HCT116 (cell line): ENCODE measurements around the gene ITGA11. TPM values are rescaled to one million over a fixed set of nuclear protein-coding genes. Genes with fewer than 3 reads are reported as not detected.

Experiments
- ATAC-seq: fragments of 200-7000 bp; cut with Tn5 transposase; 2 replicates; pipeline ENCODE4 v1.9.1; 2020; ENCODE audit warnings: mild to moderate bottlenecking, moderate library complexity
- BruUV-seq: library from RNA; stranded (reverse); fragments of 400-500 nt; replicated peaks from 2 replicates; lab custom pipeline; 2021; lab: Mats Ljungman, UMichigan
- CTCF ChIA-PET: fragments of 300-600 bp; sonication (Branson Sonifier 250); formaldehyde crosslinking; loops from one replicate; lab custom pipeline; 2021; ENCODE audit warnings: antibody characterized with exemption; lab: Charles Lee
- POLR2A ChIA-PET: fragments of 300-600, 350-600 bp; sonication (Branson Sonifier 250); formaldehyde crosslinking; loops from one replicate; lab custom pipeline; 2021; ENCODE audit warnings: antibody characterized with exemption; lab: Charles Lee
- RAD21 ChIA-PET, 2 experiments: fragments of 300-600 bp; sonication (Branson Sonifier 250); formaldehyde crosslinking; loops; one replicate each; lab custom pipeline; 2023; ENCODE audit warnings: low total read pairs in 2 of 2; ENCODE audit not compliant: uncharacterized antibody in 2 of 2, unreplicated experiment in 2 of 2, low non-redundant PET in 1 of 2; lab: Charles Lee
- DNase-seq: peaks from one replicate; pipeline ENCODE4 v3.0.0-alpha.2; 2010; ENCODE audit warnings: low read depth, low spot score
- H2AFZ ChIP-seq: fragments of 200-600 bp; shearing (Covaris generic), sonication (generic); 2 replicates; pipeline ENCODE4 v1.6.1; 2017; ENCODE audit warnings: low read depth, mixed run types, mixed read lengths, antibody characterized with exemption, low read length; ENCODE audit not compliant: poor library complexity, severe bottlenecking
- H3K27ac ChIP-seq: 2 replicates; pipeline ENCODE4 v1.5.1; 2012; ENCODE audit warnings: low read depth, low read length
- H3K27me3 ChIP-seq: fragments of 200-600 bp; sonication (generic); 2 replicates; pipeline ENCODE4 v1.6.1; 2016; ENCODE audit warnings: mixed run types, low read length, mixed read lengths; ENCODE audit not compliant: insufficient read depth
- H3K36me3 ChIP-seq, 2 experiments: fragments of 200-500 bp in 1 of 2; fragments of 200-600 bp in 1 of 2; sonication (Bioruptor generic) in 1 of 2; sonication (generic) in 1 of 2; 2 replicates each; pipeline versions ENCODE4 v1.5.1 to v1.6.1; 2014 to 2016; ENCODE audit warnings: low read length in 2 of 2, inconsistent platforms in 1 of 2, mixed read lengths in 1 of 2, mixed run types in 1 of 2; ENCODE audit not compliant: insufficient read depth in 2 of 2, control insufficient read depth in 1 of 2
- H3K4me1 ChIP-seq, 2 experiments: fragments of 200-600 bp in 1 of 2; sonication (generic) in 1 of 2; 2 replicates each; pipeline versions ENCODE4 v1.5.1 to v1.6.1; 2012 to 2017; ENCODE audit warnings: low read length in 2 of 2, inconsistent platforms in 1 of 2, mild to moderate bottlenecking in 1 of 2, mixed read lengths in 1 of 2, mixed run types in 1 of 2, moderate library complexity in 1 of 2; ENCODE audit not compliant: insufficient read depth in 2 of 2, control insufficient read depth in 1 of 2
- H3K4me2 ChIP-seq: fragments of 200-600 bp; sonication (generic); 2 replicates; pipeline ENCODE4 v1.6.1; 2017; ENCODE audit warnings: mixed run types, low read length, mixed read lengths
- H3K4me3 ChIP-seq, 2 experiments: fragments of 200-600 bp in 1 of 2; sonication (generic) in 1 of 2; replicated peaks in 1 of 2; 2 replicates each; pipeline ENCODE4 v1.5.1; 2011 to 2016; ENCODE audit warnings: low read length in 2 of 2, control low read depth in 1 of 2, low read depth in 1 of 2, mild to moderate bottlenecking in 1 of 2, mixed read lengths in 1 of 2, mixed run types in 1 of 2
- H3K79me2 ChIP-seq: fragments of 200-600 bp; sonication (generic); 2 replicates; pipeline ENCODE4 v1.6.1; 2017; ENCODE audit warnings: mild to moderate bottlenecking, mixed run types, low read length, moderate library complexity, mixed read lengths; ENCODE audit not compliant: insufficient read depth
- H3K9ac ChIP-seq: fragments of 200-600 bp; sonication (generic); 2 replicates; pipeline ENCODE4 v1.6.1; 2016; ENCODE audit warnings: low read length, mixed read lengths
- H3K9me2 ChIP-seq: fragments of 200-600 bp; sonication (generic), shearing (Covaris generic); 2 replicates; pipeline ENCODE4 v1.6.1; 2017; ENCODE audit warnings: mixed run types, mild to moderate bottlenecking, moderate library complexity; ENCODE audit not compliant: insufficient read depth
- H3K9me3 ChIP-seq, 2 experiments: fragments of 200-500 bp in 1 of 2; fragments of 200-600 bp in 1 of 2; sonication (Bioruptor generic) in 1 of 2; sonication (generic) in 1 of 2; 2 replicates each; pipeline ENCODE4 v1.6.1; 2014 to 2017; ENCODE audit warnings: low read length in 2 of 2, mixed read lengths in 2 of 2, inconsistent platforms in 1 of 2, low read depth in 1 of 2, mild to moderate bottlenecking in 1 of 2, mixed run types in 1 of 2, moderate library complexity in 1 of 2; ENCODE audit not compliant: control insufficient read depth in 1 of 2, insufficient read depth in 1 of 2
- H4K20me1 ChIP-seq: fragments of 200-600 bp; sonication (generic), shearing (Covaris generic); 2 replicates; pipeline ENCODE4 v1.6.1; 2017; ENCODE audit warnings: mixed run types, mild to moderate bottlenecking, moderate library complexity; ENCODE audit not compliant: insufficient read depth
- ATF3 ChIP-seq: IDR thresholded peaks from 2 replicates; pipeline ENCODE4 v1.6.1; 2012
- CBX3 ChIP-seq: IDR thresholded peaks from 2 replicates; pipeline ENCODE4 v1.6.1; 2012; ENCODE audit warnings: low read depth
- CEBPB ChIP-seq: IDR thresholded peaks from 2 replicates; pipeline ENCODE4 v1.6.1; 2012; ENCODE audit warnings: low read depth
- CTCF ChIP-seq, 3 experiments: fragments of 200-600 bp in 1 of 3; sonication (generic) in 1 of 3; IDR thresholded peaks in 2 of 3; conservative IDR thresholded peaks in 1 of 3; 2 replicates each; pipeline ENCODE4 v1.5.1; 2012 to 2017; ENCODE audit warnings: low read depth in 2 of 3, low read length in 2 of 3, antibody characterized with exemption in 1 of 3, borderline replicate concordance in 1 of 3, control low read depth in 1 of 3, mild to moderate bottlenecking in 1 of 3, mixed read lengths in 1 of 3, mixed run types in 1 of 3, moderate library complexity in 1 of 3; ENCODE audit not compliant: insufficient read depth in 1 of 3
- EGR1 ChIP-seq: IDR thresholded peaks from 2 replicates; pipeline ENCODE4 v1.6.1; 2012; ENCODE audit warnings: low read depth
- EZH2 ChIP-seq: fragments of 200-600 bp; sonication (generic); IDR thresholded peaks from 2 replicates; pipeline ENCODE4 v1.6.1; 2017; ENCODE audit warnings: antibody characterized with exemption, mixed run types
- FOSL1 ChIP-seq: IDR thresholded peaks from 2 replicates; pipeline ENCODE4 v1.6.1; 2012; ENCODE audit warnings: low read depth
- JUND ChIP-seq: IDR thresholded peaks from 2 replicates; pipeline ENCODE4 v1.6.1; 2012
- MAX ChIP-seq: IDR thresholded peaks from 2 replicates; pipeline ENCODE4 v1.6.1; 2012
- POLR2A ChIP-seq: IDR thresholded peaks from 2 replicates; pipeline ENCODE4 v1.7.0; 2011; ENCODE audit warnings: borderline replicate concordance; ENCODE audit not compliant: insufficient read depth, insufficient read length; ENCODE audit errors: extremely low read depth
- POLR2AphosphoS5 ChIP-seq: IDR thresholded peaks from 2 replicates; pipeline ENCODE4 v1.6.1; 2011; ENCODE audit warnings: mild to moderate bottlenecking, low read depth, low read length, moderate library complexity
- RAD21 ChIP-seq: IDR thresholded peaks from 2 replicates; pipeline ENCODE4 v1.6.1; 2012; ENCODE audit warnings: low read depth, mild to moderate bottlenecking
- SIN3A ChIP-seq: IDR thresholded peaks from 2 replicates; pipeline ENCODE4 v1.6.1; 2012; ENCODE audit warnings: low read depth
- SP1 ChIP-seq: IDR thresholded peaks from 2 replicates; pipeline ENCODE4 v1.6.1; 2012; ENCODE audit warnings: low read depth
- SRF ChIP-seq: IDR thresholded peaks from 2 replicates; pipeline ENCODE4 v1.6.1; 2012; ENCODE audit warnings: low read depth
- YY1 ChIP-seq: IDR thresholded peaks from 2 replicates; pipeline ENCODE4 v1.6.1; 2011; ENCODE audit warnings: low read length, low read depth, moderate library complexity, mild to moderate bottlenecking; ENCODE audit not compliant: insufficient replicate concordance; ENCODE audit errors: extremely low read depth
- ZBTB33 ChIP-seq: IDR thresholded peaks from 2 replicates; pipeline ENCODE4 v1.6.1; 2011; ENCODE audit warnings: mild to moderate bottlenecking, low read length, moderate library complexity; ENCODE audit not compliant: insufficient replicate concordance; ENCODE audit errors: extremely low read depth
- ZFX ChIP-seq: fragments of 450-650 bp; IDR thresholded peaks from 2 replicates; pipeline ENCODE4 v1.6.1; 2017
- ZNF274 ChIP-seq: fragments of 200-500 bp; sonication (Bioruptor generic); IDR thresholded peaks from 2 replicates; pipeline ENCODE4 v1.6.1; 2014; ENCODE audit warnings: mild to moderate bottlenecking, low read depth, low read length, inconsistent platforms
- intact Hi-C: fragments of 100-400 bp; cut with micrococcal nuclease; formaldehyde crosslinking; loops from 2 replicates; pipeline ENCODE4 v1.10.0; 2022
- total RNA-seq: library from RNA; stranded (reverse); gene quantifications from one replicate; pipeline ENCODE4 v1.2.1, GENCODE V29; 2021; ENCODE audit not compliant: unreplicated experiment

ITGA11 gene
- total RNA-seq, 1 experiment from 2014 or later: not detected

- ATAC-seq: no peak
- intact Hi-C loops: no loop called here
Measured at GRCh38 chr15:68434021-68434420, 2.1 kb upstream of the ITGA11 start.

More at GRCh38 chr15:68434021-68434420, 2.1 kb upstream of the ITGA11 start:
- no peaks in the 10 kb centered on the region for H3K4me1 ChIP-seq
- no peak overlapping the region for H3K27ac ChIP-seq
- H4K20me1 ChIP-seq: no peaks in the 10 kb centered on the region
- H3K27me3 ChIP-seq: peaks cover 50% of the 10 kb centered on the region
- no peak overlapping the region for H3K4me2 ChIP-seq
- no peaks in the 10 kb centered on the region for H3K9me3 ChIP-seq
- H3K4me3 ChIP-seq: no peak overlapping the region
- ChIA-PET CTCF (no interaction called here), POLR2A (no interaction called here), RAD21 (no interaction called here)
- DNase-seq: no peak
- H3K9me2 ChIP-seq: no peaks in the 10 kb centered on the region
- H3K36me3 ChIP-seq: no peaks in the 10 kb centered on the region
- TF ChIP-seq POLR2AphosphoS5 (no peak), EZH2 (no peak), SIN3A (no peak), FOSL1 (no peak), CBX3 (no peak), CEBPB (no peak), ZNF274 (no peak), JUND (no peak), ZFX (no peak), ATF3 (no peak), POLR2A (no peak), RAD21 (no peak), CTCF (IDR thresholded peaks at IDR 0.05 in 2 of 3, conservative IDR thresholded peaks at IDR 0.05 in 1 of 3; ENCODE audit: borderline replicate concordance in 1 of 3, insufficient read depth in 1 of 3, low read depth in 2 of 3, low read length in 2 of 3) (no peak), SP1 (no peak), SRF (no peak), ZBTB33 (no peak), YY1 (no peak), MAX (no peak), EGR1 (no peak)
- no peak overlapping the region for H3K9ac ChIP-seq
- no TSS peak for BruUV-seq
- no peaks in the 10 kb centered on the region for H3K79me2 ChIP-seq
- H2AFZ ChIP-seq: no peak overlapping the region
